Renal cortical epithelial cell (primary cell): Measurements from ENCODE around the gene SLC26A3. TPM values are rescaled to one million over a fixed set of nuclear protein-coding genes. Genes with fewer than 3 reads are reported as not detected.
"Not testable (repeated sequence)": the region's sequence is repeated elsewhere in the genome, so short reads cannot be mapped to it uniquely, and the experiment has no call there.

ENCODE experiments used
- DNase-seq: peaks from one replicate; pipeline ENCODE4 v3.0.0-alpha.2; 2011; ENCODE audit warnings: low read depth
- total RNA-seq: library from RNA; depleted of rRNA; stranded (reverse); fragments of >200 nt; gene quantifications from 2 replicates; pipeline ENCODE4 v1.2.3, GENCODE V29; 2014

Gene SLC26A3
- total RNA-seq, result not detected in 2 replicates

DNA sequence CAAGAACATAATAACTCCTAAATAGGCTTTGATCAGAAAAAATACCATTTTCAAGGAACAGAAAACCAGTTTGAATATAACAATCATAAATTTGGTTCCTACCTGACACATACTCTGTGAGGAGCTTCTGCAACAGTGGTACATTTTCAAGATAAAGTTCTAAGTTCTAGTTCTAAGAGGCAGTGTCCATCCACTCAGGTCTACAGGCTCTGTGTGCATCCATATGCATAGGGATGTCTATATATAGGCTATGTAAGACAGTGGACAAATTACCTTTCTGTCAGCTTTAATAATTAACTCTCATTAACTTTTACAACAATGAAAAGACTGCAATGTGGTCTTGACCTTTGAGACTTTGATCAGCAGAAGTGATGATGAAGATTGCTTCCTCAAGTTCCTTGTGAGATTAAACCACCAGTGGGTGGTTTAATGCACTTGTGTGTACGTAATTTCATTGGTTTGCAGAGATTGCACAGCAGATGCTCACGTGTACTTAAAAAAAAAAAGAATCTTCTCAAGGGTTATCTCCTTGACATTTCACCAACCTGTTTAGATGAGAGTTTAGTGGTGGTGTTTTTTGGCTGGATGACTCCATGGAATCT is at the start of gene SLC26A3:
Gene SLC26A3, minus strand, starts transcription at position 215 of the 602 bp plus-strand sequence. CDS start 8,714 bp downstream, outside the sequence.
- DNase-seq, result peak; percentile 48

GRCh38 chr7:107850643-107851042 is 47.6 kb upstream of the SLC26A3 start:
- no peak for DNase-seq

GRCh38 chr7:107850216-107850615 is 47.2 kb upstream of the SLC26A3 start:
- no peak for DNase-seq

GRCh38 chr7:107848211-107848610 is 45.2 kb upstream of the SLC26A3 start:
- DNase-seq, result not testable (repeated sequence)

DNA sequence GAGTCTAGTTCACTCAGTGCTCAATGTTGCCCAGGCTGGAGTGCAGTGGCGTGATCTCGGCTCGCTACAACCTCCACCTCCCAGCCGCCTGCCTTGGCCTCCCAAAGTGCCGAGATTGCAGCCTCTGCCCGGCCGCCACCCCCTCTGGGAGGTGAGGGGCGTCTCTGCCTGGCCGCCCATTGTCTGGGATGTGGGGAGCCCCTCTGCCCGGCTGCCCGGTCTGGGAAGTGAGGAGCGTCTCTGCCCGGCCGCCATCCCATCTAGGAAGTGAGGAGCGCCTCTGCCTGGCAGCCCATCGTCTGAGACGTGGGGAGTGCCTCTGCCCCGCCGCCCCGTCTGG is 44.8 kb upstream of the SLC26A3 start:
- not testable (repeated sequence) for DNase-seq

DNA sequence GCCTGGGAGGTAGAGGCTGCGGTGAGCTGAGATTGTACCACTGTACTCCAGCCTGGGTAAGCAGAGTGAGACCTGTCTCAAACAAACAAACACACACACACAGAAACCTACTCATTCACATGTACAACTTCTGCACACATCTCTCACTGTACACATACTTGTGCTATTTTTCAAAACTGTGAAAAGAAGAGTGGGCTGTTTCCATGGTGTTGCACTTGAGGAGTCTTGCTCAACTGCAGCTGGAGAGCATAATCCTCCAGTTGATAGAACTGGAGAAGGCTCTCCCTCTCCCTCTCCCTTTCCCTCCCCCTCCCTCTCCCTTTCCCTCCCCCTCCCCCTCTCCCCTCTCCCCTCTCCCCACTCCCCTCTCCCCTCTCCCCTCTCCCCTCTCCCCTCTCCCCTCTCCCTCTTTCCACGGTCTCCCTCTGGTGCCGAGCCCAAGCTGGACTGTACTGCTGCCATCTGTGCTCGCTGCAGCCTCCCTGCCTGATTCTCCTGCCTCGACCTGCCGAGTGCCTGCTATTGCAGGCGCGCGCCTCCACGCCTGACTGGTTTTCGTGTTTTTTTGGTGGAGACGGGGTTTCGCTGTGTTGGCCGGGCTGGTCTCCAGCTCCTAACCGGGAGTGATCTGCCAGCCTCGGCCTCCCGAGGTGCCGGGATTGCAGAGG is 44.3 kb upstream of the SLC26A3 start:
- DNase-seq, result no peak

- no peak for DNase-seq
These were observed 43.3 kb upstream of the SLC26A3 start for GRCh38 chr7:107846324-107846723.

GRCh38 chr7:107843184-107843583 is 40.2 kb upstream of the SLC26A3 start:
- DNase-seq, result no peak

DNA sequence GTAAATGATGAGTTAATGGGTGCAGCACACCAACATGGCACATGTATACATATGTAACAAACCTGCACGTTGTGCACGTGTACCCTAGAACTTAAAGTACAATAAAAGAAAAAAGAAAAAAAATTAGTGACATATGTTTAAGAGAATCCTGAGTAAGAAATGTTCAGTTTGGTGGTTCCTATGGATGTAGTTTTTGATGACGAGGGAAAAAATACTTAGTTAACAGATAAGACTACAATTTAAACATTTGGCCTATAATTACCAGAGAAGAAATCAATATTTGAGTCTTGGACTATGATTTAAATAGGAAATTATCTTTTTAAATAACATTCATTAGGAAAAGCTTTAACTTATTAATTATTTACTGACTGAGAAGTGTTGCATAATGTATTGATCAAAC is 39.2 kb upstream of the SLC26A3 start:
- no peak for DNase-seq

GRCh38 chr7:107838816-107839565 is 36.0 kb upstream of the SLC26A3 start:
- DNase-seq, result no peak

DNA sequence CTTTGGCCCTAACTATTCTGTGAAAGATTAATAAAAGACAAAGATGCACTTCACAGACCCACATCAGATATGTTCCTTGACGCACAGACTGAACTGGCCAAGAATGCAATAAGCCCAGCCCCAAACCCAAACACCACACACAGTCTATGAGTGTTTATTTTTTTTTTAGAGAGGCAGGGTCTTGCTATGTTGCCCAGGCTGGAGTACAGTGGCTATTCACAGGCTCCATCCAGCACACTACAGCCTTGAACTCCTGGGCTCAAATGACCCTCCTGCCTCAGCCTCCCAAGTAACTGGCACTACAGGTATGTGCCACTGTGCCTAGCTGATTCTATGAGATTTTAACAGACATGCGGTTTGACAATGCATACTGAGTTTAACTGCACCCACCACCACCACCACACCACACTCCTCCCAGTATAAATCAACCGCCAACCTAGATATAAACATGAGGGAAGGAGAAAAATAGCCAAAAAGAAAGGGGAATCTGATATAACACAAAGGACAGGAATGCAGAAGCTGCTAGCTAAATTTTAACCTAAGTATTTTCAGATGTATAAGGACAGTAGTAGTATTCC is 35.1 kb upstream of the SLC26A3 start:
- no peak for DNase-seq

DNA sequence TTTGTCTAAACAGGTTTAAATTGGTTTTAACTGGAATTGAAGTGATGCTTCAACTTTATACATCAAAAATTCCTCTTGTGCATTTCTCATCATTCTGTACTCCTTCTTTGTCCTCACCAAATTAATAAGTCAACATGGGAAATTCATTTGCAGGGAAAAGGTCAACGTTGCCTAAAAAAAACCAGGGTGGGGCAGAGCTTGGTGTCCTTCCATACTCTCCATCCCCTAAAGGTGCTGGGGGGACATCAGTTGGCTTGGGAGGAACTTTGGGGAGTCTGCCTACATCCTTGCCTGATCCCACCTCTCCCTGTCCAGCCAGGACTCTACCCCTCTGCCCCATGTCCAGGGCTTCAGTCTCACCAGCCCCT is 34.1 kb upstream of the SLC26A3 start:
- DNase-seq, result no peak

DNA sequence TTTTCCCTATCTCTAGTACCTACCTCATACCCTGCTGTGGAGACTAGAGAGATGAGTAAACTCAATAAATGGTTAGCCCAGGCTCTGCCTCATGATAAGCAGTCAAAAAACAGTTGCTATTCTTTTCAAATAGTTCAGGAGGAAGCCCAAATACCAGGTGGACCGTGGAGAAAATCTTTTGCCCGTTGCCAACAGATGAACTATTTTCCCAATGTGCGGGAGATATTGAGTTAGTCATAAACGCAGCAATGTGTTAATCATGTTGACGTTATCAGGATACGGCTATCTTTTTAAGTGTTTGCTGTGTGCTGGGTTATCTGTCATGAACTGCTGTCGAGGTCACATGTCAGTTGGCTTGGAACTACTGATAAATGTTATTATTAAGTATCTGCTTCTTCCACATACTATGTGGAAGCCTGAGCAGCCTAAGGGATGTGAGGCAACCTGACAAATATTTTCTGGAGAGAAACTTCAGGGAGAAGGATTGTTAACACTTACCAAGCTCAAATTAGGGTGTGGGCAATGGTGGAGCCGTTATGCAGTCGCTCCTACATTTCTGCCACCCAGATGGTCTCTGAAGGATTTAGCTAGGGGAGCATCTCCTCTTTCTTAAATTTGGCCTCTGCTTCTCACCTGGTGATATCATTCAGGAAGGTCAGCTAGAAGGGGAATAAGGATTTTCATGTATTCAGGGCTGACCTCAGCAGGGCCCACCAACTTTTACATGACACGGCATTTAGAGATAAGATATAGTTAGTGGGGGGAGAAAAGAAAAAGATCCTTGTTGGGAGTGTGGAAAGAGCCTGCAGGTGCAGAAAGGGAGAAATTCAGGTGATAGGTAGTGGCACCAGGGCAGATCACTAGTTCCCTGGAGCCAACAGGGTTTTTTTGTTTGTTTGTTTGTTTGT is 33.5 kb upstream of the SLC26A3 start:
- no peak for DNase-seq

- DNase-seq, result no peak
These were observed 31.4 kb upstream of the SLC26A3 start for GRCh38 chr7:107834401-107834800.

- no peak for DNase-seq
These were observed 30.7 kb upstream of the SLC26A3 start for GRCh38 chr7:107833684-107834106.

DNA sequence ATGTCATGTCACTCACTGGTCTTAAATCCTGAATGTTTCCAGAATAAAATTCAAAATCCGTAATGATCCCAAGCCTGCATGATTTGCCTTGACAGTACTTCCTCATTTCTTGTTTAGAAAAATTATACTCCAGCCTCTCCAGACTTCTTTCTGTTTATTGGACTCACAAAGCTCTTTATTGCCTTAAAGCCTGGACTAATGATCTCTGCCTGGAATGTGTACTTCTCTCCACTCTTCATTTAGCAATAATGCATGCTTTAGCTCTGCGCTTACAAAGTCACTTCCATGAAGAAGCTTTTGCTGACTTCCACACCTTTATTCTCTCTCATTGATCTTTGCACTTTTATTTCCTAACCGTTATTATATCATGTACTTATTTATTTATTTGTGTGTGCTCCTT is 27.4 kb upstream of the SLC26A3 start:
- DNase-seq, result no peak

GRCh38 chr7:107828540-107828939 is 25.5 kb upstream of the SLC26A3 start:
- DNase-seq, result no peak

DNA sequence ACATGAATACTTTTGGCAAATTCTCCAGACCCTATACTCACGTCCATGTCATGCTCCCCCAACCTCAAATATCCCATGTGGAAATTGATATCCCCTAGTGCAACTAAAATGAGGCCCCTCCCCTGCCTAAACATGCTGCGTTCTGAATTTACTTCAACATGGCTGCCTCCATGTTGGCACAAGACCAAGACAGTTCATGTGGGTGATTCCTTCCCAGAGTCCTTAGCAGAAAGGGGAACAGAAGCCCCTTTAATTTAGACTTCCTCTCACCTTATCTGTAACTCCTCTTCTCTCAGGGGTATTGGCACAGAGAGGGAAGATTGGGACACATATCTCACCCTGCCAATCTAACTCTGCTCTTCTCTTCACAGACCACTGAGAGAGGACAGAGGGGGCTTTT is 24.5 kb upstream of the SLC26A3 start:
- DNase-seq, result no peak

- no peak for DNase-seq
These were observed 23.4 kb upstream of the SLC26A3 start for GRCh38 chr7:107826451-107826850.

DNA sequence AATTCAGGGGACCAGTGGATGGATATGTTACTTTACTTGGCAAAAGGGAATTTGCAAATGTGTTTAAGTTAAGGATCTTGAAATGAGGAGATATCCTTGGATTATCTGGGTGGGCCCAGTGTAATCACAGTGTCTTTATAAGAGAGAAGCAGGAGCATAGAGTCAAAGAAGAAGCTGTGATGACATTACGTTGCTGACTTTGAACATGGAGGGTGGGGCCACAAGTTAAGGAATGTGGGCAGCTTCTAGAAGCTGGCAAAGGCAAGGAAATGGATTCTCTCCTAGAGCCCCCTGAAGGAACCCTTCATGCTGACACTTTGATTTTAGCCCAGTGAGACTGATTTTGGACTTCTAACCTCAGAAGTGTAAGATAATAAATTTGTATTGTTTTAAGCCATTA is 21.8 kb upstream of the SLC26A3 start:
- no peak for DNase-seq

- no peak for DNase-seq
These were observed 15.6 kb upstream of the SLC26A3 start for GRCh38 chr7:107818622-107819021.
